Liver (tissue), 9 donors: ENCODE measurements around the gene LDLRAD3. TPM values are rescaled to one million over a fixed set of nuclear protein-coding genes. Genes with fewer than 3 reads are reported as not detected.
A peak's percentile ranks its signal among the peaks of the same experiment; 100 is the strongest.

Source experiments
- DNase-seq: peaks from one replicate; pipeline ENCODE4 v3.0.0-alpha.2; 2017; ENCODE audit warnings: low spot score
- H3K27ac ChIP-seq, 2 donors: one replicate each; pipeline ENCODE4 v1.7.0; 2013; ENCODE audit warnings: inconsistent platforms in 2 of 2, low read length in 2 of 2, control low read depth in 1 of 2, low read depth in 1 of 2, mild to moderate bottlenecking in 1 of 2
- H3K27me3 ChIP-seq, 4 donors: one replicate each; pipeline versions ENCODE4 v1.6.1 to v1.7.0; 2013; ENCODE audit warnings: low read length in 3 of 4, inconsistent platforms in 1 of 4, mild to moderate bottlenecking in 1 of 4, moderate library complexity in 1 of 4; ENCODE audit not compliant: control insufficient read depth in 4 of 4, insufficient read depth in 4 of 4
- H3K36me3 ChIP-seq, 4 donors: one replicate each; pipeline versions ENCODE4 v1.6.1 to v1.7.0; 2013; ENCODE audit warnings: low read length in 3 of 4, mild to moderate bottlenecking in 3 of 4, low read depth in 1 of 4, moderate library complexity in 1 of 4; ENCODE audit not compliant: control insufficient read depth in 4 of 4, insufficient read depth in 3 of 4
- H3K4me1 ChIP-seq, 4 donors: one replicate each; pipeline versions ENCODE4 v1.6.1 to v1.7.0; 2013; ENCODE audit warnings: low read length in 3 of 4, mild to moderate bottlenecking in 3 of 4, moderate library complexity in 1 of 4; ENCODE audit not compliant: control insufficient read depth in 4 of 4, insufficient read depth in 4 of 4
- H3K4me3 ChIP-seq, 3 donors: one replicate each; pipeline versions ENCODE4 v1.6.1 to v1.7.0; 2013; ENCODE audit warnings: low read length in 3 of 3, control low read depth in 1 of 3, low read depth in 1 of 3, mild to moderate bottlenecking in 1 of 3
- H3K9ac ChIP-seq, 2 donors: one replicate each; pipeline ENCODE4 v1.7.0; 2013; ENCODE audit warnings: low read length in 2 of 2, mild to moderate bottlenecking in 2 of 2, moderate library complexity in 2 of 2, control low read depth in 1 of 2, low read depth in 1 of 2
- H3K9me3 ChIP-seq, 4 donors: one replicate each; pipeline versions ENCODE4 v1.6.1 to v1.7.0; 2013; ENCODE audit warnings: low read length in 3 of 4; ENCODE audit not compliant: control insufficient read depth in 4 of 4
- ATF3 ChIP-seq: IDR thresholded peaks from 2 replicates; pipeline ENCODE4 v1.6.1; 2016; ENCODE audit warnings: antibody characterized with exemption
- EGR1 ChIP-seq, 2 donors: IDR thresholded peaks; 2 replicates each; pipeline ENCODE4 v1.6.1; 2016 to 2018; ENCODE audit warnings: antibody characterized with exemption in 2 of 2, low read depth in 2 of 2
- FOXA1 ChIP-seq: IDR thresholded peaks from 2 replicates; pipeline ENCODE4 v1.6.1; 2016; ENCODE audit warnings: antibody characterized with exemption
- FOXA2 ChIP-seq: IDR thresholded peaks from 2 replicates; pipeline ENCODE4 v1.6.1; 2016; ENCODE audit warnings: antibody characterized with exemption
- GABPA ChIP-seq, 2 donors: IDR thresholded peaks in 1 of 2; conservative IDR thresholded peaks in 1 of 2; 2 replicates each; pipeline ENCODE4 v1.6.1; 2016; ENCODE audit warnings: antibody characterized with exemption in 2 of 2, mild to moderate bottlenecking in 1 of 2, moderate library complexity in 1 of 2
- HNF4A ChIP-seq, 2 donors: conservative IDR thresholded peaks; 2 replicates each; pipeline ENCODE4 v1.6.1; 2016; ENCODE audit warnings: antibody characterized with exemption in 2 of 2, mild to moderate bottlenecking in 2 of 2
- HNF4G ChIP-seq: IDR thresholded peaks from 2 replicates; pipeline ENCODE4 v1.6.1; 2016; ENCODE audit warnings: antibody characterized with exemption
- JUND ChIP-seq, 2 donors: IDR thresholded peaks; 2 replicates each; pipeline ENCODE4 v1.6.1; 2016; ENCODE audit warnings: antibody characterized with exemption in 2 of 2
- NR2F2 ChIP-seq: IDR thresholded peaks from 2 replicates; pipeline ENCODE4 v1.6.1; 2016; ENCODE audit warnings: antibody characterized with exemption
- RAD21 ChIP-seq, 2 donors: IDR thresholded peaks; 2 replicates each; pipeline ENCODE4 v1.6.1; 2016; ENCODE audit warnings: antibody characterized with exemption in 2 of 2, mild to moderate bottlenecking in 2 of 2
- RXRA ChIP-seq, 2 donors: IDR thresholded peaks; 2 replicates each; pipeline ENCODE4 v1.6.1; 2017 to 2018; ENCODE audit warnings: antibody characterized with exemption in 2 of 2, mild to moderate bottlenecking in 1 of 2
- SP1 ChIP-seq: IDR thresholded peaks from 2 replicates; pipeline ENCODE4 v1.6.1; 2018; ENCODE audit warnings: antibody characterized with exemption, mild to moderate bottlenecking
- TAF1 ChIP-seq: conservative IDR thresholded peaks from 2 replicates; pipeline ENCODE4 v1.6.1; 2016; ENCODE audit warnings: antibody characterized with exemption, mild to moderate bottlenecking
- YY1 ChIP-seq: IDR thresholded peaks from 2 replicates; pipeline ENCODE4 v1.6.1; 2016; ENCODE audit warnings: antibody characterized with exemption, mild to moderate bottlenecking
- ZBTB33 ChIP-seq: IDR thresholded peaks from 2 replicates; pipeline ENCODE4 v1.6.1; 2016; ENCODE audit warnings: antibody characterized with exemption
- WGBS: extraction: QIAGEN DNeasy Blood & Tissue Kit; methylation state at CpG from one replicate; pipeline ENCODE4 v1.1.7; 2013; 5-methylcytosine and 5-hydroxymethylcytosine counted together
- polyA plus RNA-seq, 2 donors: library from polyadenylated mRNA; stranded (reverse) in 1 of 2; unstranded in 1 of 2; fragments of 200-250 nt in 1 of 2; fragments of >200 nt in 1 of 2; fragmentation: Nextera tagmentation in 1 of 2; extraction: Ambion mirVana in 1 of 2; gene quantifications; one replicate each; pipeline versions ENCODE4 v1.2.1 to v1.2.3, GENCODE V29; 2013 to 2015
- total RNA-seq, 2 donors: library from RNA; depleted of rRNA; stranded (reverse); fragments of >200 nt; gene quantifications; one replicate each; pipeline ENCODE4 v1.2.3, GENCODE V29; 2014
- TF ChIP-seq, protein P1 (sequence below): IDR thresholded peaks from 2 replicates; pipeline ENCODE4 v1.6.1; 2016; ENCODE audit warnings: antibody characterized with exemption, mild to moderate bottlenecking
- TF ChIP-seq, protein P2 (sequence below): IDR thresholded peaks from 2 replicates; pipeline ENCODE4 v1.6.1; 2016; ENCODE audit warnings: antibody characterized with exemption
- TF ChIP-seq, protein P3 (sequence below): fragments of 150-350 bp; IDR thresholded peaks from 2 replicates; pipeline ENCODE4 v1.5.1; 2017; ENCODE audit warnings: improper control_type of control experiment, low read depth, low read length; ENCODE audit not compliant: missing input control
- donor health status: healthy.
- donor health status: healthy.
- donor health status: healthy.
- donor health status: healthy.
- donor health status: healthy.

The LDLRAD3 gene
- total and polyA plus RNA-seq, 4 donors: 0.75 to 1.3 (median 0.93) TPM

GRCh38 chr11:36126678-36127077 is 182.8 kb downstream of the LDLRAD3 start:
- no peak overlapping the region for H3K9ac ChIP-seq
- H3K4me1 ChIP-seq: peaks cover 0 to 3% (median 0%) of the 10 kb centered on the region in 4 donors
- no peaks in the 10 kb centered on the region for H3K27me3 ChIP-seq
- no peaks in the 10 kb centered on the region for H3K36me3 ChIP-seq
- no peak for TF ChIP-seq ZBTB33
- no peak for TF ChIP-seq FOXA2
- peak; percentile 16 to 23 for TF ChIP-seq RXRA (IDR thresholded peaks at IDR 0.05)
- TF ChIP-seq, protein P1, sequence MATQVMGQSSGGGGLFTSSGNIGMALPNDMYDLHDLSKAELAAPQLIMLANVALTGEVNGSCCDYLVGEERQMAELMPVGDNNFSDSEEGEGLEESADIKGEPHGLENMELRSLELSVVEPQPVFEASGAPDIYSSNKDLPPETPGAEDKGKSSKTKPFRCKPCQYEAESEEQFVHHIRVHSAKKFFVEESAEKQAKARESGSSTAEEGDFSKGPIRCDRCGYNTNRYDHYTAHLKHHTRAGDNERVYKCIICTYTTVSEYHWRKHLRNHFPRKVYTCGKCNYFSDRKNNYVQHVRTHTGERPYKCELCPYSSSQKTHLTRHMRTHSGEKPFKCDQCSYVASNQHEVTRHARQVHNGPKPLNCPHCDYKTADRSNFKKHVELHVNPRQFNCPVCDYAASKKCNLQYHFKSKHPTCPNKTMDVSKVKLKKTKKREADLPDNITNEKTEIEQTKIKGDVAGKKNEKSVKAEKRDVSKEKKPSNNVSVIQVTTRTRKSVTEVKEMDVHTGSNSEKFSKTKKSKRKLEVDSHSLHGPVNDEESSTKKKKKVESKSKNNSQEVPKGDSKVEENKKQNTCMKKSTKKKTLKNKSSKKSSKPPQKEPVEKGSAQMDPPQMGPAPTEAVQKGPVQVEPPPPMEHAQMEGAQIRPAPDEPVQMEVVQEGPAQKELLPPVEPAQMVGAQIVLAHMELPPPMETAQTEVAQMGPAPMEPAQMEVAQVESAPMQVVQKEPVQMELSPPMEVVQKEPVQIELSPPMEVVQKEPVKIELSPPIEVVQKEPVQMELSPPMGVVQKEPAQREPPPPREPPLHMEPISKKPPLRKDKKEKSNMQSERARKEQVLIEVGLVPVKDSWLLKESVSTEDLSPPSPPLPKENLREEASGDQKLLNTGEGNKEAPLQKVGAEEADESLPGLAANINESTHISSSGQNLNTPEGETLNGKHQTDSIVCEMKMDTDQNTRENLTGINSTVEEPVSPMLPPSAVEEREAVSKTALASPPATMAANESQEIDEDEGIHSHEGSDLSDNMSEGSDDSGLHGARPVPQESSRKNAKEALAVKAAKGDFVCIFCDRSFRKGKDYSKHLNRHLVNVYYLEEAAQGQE: no peak
- TF ChIP-seq RAD21 (IDR thresholded peaks at IDR 0.05): peak; percentile 10 to 35
- 33% methylated on average over 3 of the region's 3 CpGs for WGBS
- no peaks in the 10 kb centered on the region for H3K9me3 ChIP-seq
- no peak for DNase-seq
- no peak overlapping the region for H3K27ac ChIP-seq
- H3K4me3 ChIP-seq: no peak overlapping the region

GRCh38 chr11:36127550-36127949 is 183.7 kb downstream of the LDLRAD3 start:
- Histone ChIP-seq H3K9ac (no peak overlapping the region), H3K9me3 (no peaks in the 10 kb centered on the region), H3K4me1 (peaks cover 0 to 3% (median 0%) of the 10 kb centered on the region in 4 donors)

More at GRCh38 chr11:36127550-36127949, 183.7 kb downstream of the LDLRAD3 start:
- Histone ChIP-seq H3K27ac (no peak overlapping the region), H3K4me3 (no peak overlapping the region), H3K27me3 (no peaks in the 10 kb centered on the region), H3K36me3 (no peaks in the 10 kb centered on the region)
- no peak for DNase-seq
- TF ChIP-seq TAF1: no peak
- TF ChIP-seq, protein P2, sequence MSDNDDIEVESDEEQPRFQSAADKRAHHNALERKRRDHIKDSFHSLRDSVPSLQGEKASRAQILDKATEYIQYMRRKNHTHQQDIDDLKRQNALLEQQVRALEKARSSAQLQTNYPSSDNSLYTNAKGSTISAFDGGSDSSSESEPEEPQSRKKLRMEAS: no peak
- no peak for TF ChIP-seq JUND (IDR thresholded peaks at IDR 0.05)
- TF ChIP-seq ZBTB33: no peak
- no peak for TF ChIP-seq ATF3
- TF ChIP-seq SP1: no peak
- TF ChIP-seq, protein P3, sequence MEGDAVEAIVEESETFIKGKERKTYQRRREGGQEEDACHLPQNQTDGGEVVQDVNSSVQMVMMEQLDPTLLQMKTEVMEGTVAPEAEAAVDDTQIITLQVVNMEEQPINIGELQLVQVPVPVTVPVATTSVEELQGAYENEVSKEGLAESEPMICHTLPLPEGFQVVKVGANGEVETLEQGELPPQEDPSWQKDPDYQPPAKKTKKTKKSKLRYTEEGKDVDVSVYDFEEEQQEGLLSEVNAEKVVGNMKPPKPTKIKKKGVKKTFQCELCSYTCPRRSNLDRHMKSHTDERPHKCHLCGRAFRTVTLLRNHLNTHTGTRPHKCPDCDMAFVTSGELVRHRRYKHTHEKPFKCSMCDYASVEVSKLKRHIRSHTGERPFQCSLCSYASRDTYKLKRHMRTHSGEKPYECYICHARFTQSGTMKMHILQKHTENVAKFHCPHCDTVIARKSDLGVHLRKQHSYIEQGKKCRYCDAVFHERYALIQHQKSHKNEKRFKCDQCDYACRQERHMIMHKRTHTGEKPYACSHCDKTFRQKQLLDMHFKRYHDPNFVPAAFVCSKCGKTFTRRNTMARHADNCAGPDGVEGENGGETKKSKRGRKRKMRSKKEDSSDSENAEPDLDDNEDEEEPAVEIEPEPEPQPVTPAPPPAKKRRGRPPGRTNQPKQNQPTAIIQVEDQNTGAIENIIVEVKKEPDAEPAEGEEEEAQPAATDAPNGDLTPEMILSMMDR: no peak
- TF ChIP-seq YY1: no peak
- TF ChIP-seq GABPA (IDR thresholded peaks at IDR 0.05 in 1 of 2, conservative IDR thresholded peaks at IDR 0.05 in 1 of 2): no peak
- no peak for TF ChIP-seq NR2F2
- no peak for TF ChIP-seq FOXA1
- no peak for TF ChIP-seq RXRA (IDR thresholded peaks at IDR 0.05)
- TF ChIP-seq FOXA2: no peak
- no peak for TF ChIP-seq HNF4G
- TF ChIP-seq EGR1 (IDR thresholded peaks at IDR 0.05; ENCODE audit: low read depth in 2 of 2): no peak
- TF ChIP-seq HNF4A (conservative IDR thresholded peaks at IDR 0.05): no peak
- no peak for TF ChIP-seq RAD21 (IDR thresholded peaks at IDR 0.05)
